COR-L47 (cell line): Measurements from ENCODE around the gene PSMD5.
"Not testable (repeated sequence)": the region's sequence is repeated elsewhere in the genome, so short reads cannot be mapped to it uniquely, and the experiment has no call there.

Experiments used
- DNase-seq: peaks from one replicate; lab custom pipeline; 2025; lab: John Stamatoyannopoulos, UW

PSMD5 gene

DNA sequence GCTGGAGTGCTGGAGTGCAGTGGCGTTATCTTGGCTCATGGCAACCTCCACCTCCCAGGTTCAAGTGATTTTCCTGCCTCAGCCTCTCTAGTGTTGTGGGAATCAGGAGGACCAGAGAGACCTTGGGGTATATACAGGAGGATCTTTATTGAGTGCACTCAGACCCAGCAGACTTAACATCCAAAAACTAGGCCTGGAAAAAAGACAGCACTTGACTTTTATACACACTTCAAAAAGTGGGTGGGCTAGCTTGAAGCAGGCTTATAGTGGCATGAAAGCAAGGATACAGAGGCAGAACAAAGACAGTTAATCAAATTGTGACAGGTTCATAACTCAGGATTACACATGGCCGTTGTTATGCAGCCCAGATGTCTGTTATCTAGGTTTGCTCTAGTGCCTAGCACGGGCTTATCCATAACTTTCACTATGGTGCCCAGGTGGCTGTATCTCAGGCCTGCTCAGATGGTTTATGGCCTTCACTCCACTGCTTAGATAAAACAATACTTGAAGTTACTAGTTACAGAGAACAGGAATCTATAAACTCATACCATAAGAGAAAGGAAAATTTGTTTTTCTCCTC lies 37.8 kb downstream of the PSMD5 start:
- not testable (repeated sequence) for DNase-seq

DNA sequence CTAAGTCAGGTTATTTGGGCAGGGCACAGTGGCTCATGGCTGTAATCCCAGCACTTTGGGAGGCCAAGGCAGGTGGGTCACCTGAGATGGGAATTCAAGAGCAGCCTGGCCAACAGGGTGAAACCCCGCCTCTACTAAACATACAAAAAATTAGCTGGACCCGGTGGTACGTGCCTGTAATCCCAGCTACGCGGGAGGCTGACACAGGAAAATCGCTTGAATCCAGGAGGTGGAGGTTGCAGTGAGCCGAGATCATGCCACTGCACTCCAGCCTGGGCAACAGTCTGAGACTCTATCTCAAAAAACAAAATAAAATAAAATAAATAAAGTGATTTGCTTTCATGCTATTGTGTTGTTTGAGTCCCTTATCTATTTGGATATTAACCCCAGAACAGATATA lies 41.3 kb downstream of the PSMD5 start:
- DNase-seq = no peak

DNA sequence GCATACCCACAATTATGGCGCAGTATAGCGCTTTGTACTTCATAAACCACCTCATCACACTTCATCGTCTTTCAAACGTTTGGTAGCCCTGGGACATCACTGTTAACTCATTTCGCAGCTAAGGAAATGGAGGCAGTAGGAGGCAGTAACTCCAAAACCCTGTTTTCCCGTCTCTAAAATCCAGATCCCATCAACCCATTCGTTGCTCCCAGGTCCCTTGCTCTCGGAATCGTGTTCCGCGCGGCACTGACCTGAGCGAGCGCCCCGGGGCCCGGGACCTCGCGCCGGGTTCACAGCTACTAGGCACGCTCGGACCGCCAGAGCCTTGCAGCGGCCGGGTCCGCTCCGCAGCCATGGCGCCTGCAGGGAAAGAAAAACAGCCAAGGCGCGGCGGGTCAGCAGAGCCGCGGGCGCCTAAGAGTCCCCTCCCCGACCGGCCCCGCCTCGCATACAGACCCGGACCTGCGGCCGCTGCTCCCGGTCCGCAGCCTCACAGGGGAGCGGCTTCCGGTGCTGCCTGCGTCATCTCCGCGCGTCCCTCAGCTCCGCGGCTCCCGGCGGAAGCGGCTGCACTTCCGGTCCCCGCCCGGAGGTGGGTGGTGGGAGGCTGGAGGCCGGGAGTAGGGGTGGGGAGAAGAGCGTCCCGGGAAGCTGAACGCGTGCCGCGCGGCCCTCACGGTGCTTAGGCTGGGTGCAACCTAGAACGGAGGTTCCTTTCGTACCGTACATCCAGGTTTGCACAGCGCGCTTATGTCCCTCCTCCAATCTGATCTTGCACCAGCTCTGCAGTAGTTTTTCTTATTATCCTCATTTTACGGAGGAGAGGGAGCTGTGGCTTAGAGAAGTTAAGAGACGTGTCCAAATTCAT lies 49.6 kb downstream of the PSMD5 start, which contains the start of gene FBXW2:
Gene FBXW2, minus strand, starts transcription at position 519 of the 868 bp plus-strand sequence. CDS start 5,158 bp downstream, outside the sequence.
- peak; percentile 85 for DNase-seq

DNA sequence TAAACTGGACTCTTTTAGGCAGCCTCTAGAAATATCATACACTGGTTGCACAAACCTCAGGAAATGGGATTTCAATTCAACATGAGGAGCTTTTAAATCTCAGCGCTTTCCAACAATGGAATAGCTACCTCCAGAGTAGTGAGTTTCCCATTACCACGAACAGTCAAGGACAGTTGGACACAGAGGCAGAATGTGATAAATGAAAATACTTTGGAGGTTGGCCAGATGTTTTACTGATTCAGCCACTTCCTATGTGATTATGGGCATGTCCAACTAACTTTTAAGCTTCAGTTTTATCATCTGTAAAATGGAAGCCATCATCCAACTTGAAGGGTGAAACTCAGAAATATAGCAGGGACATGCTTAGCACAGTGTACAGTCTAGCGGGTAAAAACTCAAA lies 51.6 kb downstream of the PSMD5 start:
- no peak for DNase-seq

DNA sequence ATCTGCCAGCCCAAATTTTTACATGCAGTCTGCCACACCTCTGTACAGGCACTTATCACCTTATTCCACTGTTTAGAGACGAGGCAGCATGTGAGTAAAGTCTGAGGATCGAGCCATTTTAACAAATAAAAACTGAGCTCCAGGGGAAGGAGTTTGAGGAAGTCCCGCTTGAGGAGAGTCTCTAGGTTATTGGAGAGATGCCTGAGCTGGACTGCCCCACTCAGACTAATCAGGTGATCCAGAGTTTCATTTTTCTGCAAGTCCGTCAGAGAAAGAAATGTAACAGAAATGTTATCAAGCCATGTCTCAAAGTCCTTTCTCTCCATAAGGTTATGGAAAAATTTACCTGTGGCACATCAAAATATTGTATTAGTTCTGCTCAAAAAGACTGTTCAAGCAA lies 54.8 kb downstream of the PSMD5 start:
- DNase-seq = no peak

DNA sequence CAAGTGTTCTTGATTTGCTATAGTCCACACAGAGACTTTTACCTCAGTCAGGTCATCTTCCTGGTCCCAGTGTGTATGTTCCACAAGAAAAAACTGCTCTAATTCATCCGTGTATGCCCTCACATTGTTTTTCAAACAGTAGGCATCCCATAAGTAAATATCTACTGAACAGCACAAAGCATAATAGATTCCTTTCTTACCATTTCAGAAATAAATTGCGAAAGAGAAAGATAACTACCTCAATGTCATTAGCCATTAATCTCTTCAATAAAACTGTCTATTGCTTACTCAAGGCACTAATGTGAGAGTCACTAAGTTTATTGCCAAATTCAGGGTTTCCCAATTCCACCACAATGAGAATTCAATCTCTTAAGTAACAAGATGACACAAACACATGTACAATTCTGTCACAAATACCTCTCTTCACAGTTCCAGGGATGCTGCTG lies 59.1 kb downstream of the PSMD5 start:
- no peak for DNase-seq

DNA sequence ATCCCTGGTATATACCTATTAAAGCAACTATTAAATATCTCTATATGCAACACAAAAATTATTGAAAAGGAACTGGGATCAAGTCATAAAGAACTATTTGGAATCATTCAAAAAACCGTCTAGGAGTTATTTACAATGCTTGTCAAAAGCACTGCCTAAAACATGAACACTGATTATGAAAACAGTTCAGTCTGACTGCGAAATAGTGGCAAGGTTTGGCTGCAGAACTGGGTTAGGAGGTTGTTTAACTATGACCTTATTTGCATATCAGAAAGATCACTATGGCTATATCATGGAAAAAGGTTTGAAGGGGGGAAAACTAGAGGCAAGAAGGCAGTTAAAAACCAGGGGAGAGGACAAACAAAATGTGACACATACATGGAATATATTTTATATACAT lies 61.5 kb downstream of the PSMD5 start:
- no peak for DNase-seq

DNA sequence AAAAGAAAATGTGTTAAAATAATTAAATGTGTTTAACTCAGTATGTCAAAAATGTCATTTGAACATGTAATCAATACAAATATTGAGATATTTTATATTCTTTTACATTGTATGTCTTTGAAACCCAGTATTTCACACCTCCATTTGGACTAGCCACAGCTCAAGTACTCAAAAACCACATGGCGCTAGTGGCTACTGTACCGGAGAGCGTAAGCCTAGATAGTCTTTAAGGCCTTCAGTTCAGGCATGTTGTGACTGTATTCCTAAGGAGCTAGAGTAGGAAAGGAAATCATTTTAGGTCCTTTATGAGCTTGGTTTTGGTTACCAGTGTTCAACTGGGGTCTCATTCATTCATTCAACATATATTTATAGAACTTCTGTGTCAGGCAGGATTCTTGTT lies 62.4 kb downstream of the PSMD5 start:
- no peak for DNase-seq

DNA sequence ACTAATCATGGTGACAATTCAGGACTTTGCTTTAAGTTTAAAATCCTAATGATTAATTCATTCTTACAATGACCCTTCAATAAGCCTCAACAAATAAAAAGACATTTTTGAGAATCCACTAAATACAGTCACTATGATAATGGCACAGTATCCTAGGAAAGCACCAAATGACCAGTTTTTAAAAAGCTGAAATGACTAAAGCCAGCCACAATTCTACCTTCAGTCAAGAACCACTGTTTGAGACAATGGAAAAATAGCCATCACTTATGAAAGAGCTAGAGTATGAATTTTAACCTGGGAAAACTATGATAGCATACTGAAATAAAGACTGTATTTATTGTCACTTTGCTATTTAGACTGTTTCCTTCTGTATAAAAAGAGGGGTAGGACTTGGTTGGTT lies 63.5 kb downstream of the PSMD5 start:
- no peak for DNase-seq

DNA sequence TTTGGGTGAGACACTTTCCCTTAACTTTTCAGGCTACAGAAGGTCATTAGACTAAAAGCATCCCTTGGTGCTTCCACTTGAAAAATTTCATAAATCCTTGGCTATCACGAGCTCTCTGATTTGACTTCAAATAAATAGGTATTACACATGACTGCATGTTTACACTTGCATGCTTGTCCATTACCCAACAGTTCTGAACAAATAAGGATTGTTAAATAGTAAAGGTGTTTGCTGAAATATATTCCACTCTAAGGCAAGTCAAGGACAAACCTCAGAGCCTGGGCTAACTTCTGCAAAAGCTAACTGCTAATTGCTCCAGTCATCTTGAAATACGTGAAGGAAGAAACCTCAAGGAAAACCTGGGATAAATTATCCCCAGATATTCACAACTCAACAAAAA lies 64.0 kb downstream of the PSMD5 start:
- no peak for DNase-seq

DNA sequence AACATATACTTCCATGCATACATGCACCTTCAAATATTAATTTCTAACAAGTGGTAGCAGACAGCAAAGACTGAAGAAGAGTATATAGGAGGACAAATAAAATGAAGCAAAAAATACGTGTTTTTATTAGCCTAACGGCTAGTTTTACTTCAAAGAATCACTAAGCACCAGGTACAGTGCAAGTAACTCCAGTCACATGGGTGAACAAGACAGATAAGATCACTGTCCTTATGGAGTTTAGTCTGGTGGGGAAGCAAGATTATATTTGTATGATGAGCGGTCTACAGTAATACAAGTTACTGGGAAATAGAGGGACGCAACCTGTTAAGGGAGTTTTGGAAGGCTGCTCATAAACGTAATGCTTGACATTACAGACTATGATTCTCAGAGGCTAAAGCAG lies 65.5 kb downstream of the PSMD5 start:
- no peak for DNase-seq

DNA sequence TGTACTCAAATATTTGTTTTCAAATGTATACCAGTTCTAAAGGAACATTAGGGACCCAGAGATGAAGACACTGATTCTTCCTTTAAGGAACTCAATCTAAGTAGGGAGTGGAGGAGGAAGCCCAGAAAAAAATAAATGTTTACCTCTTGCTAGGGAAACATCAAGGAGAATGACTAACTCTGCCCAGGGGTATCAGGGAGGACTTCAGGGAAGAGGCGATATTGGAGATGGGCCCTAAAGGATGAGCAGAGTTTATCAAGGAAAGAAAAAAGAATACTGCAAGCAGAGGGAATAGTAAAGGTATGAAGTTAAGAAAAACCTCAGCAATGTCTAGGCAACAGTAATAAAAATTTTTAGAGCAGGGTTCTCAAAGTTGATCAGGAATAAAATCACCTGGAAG lies 65.9 kb downstream of the PSMD5 start:
- DNase-seq = no peak

DNA sequence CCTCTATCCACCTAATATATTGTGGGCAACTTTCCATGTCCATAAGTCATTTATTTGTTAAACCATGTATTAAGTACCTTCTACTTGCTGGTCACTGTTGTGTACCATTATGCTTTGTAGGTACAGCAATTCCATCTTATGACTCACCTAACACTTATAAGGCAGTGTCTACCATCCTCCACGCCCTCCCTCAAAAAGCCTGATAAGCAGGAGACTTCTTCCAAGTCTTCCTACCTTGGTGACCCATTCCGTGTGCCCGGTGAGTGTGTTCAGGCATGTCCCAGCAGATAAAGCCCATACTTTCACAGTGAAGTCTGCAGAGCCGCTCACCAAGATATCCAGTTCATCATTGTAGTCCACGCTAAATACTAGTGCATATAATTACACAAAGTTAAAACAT lies 66.9 kb downstream of the PSMD5 start:
- no peak for DNase-seq

DNA sequence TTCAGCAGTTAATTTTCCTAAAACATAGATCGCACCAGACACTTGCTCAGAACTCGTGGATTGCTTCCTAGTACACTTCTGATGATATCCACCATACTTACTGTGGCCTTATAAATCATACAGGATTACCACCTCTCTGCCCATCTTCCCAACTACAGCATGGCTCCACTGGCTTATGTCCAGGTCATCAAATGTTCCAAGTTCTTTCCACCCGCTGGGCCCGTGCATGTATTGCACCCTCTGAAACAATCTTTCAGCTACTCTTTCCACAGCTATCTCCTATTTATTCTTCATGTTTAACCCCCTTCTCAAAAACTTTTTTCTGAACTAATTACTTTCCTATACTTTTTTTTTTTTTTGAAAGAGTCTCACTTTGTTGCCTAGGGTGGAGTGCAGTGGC lies 68.0 kb downstream of the PSMD5 start:
- DNase-seq = no peak

DNA sequence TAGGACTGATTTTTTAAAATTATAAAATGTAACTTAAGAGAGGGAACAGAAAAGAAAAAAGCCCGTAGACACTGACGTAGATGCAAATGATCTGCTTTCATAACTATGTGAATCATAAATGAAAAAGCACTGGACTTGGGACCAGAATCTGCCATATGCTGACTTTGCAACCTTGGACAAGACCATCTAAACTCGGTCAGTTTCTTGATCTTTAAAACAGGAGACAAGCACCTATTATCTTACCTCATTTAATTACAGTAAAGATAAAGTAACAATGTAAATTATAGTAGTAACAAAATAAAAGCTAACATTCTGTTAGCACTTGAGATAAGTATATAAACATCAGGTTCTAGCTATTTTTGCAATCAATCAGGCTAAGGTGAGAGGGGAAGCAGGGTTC lies 69.5 kb downstream of the PSMD5 start:
- no peak for DNase-seq

DNA sequence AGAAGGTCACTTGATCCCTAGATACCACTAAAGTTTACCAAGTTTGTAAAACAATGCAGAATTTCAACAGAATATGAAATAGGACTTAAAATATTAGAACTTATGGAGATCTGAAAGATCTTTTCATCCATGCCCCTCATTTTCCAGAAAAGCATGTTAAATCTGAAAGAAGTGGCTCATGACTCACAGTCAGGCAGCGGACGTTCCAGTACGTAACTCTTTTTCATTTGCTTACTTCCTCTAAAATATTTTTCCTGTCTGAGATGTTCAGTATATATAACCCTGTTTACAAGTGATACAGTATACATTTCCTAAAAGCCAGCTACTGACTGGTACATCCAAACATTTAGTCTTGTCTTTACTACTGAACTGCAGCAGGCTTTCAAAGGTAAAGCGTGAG lies 71.8 kb downstream of the PSMD5 start:
- DNase-seq = no peak

DNA sequence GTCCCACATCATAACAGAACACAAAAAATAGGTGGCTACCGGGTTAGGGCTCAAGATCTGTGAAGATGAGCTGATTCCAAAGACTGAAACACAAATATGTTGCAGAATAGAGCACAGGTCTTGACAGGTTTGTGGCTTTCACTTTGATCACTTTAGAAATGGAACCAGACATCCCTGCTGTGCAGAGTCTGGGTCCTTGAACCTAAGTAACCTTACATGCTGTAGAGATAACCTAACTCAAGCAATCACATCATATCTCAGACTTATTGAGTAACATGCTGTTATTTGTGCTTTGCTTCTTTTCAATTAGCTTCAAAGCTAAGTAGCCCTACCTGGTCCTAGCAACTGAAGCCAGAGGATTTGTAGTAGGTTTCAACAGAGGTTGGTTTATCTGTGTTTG lies 73.8 kb downstream of the PSMD5 start:
- DNase-seq = no peak

DNA sequence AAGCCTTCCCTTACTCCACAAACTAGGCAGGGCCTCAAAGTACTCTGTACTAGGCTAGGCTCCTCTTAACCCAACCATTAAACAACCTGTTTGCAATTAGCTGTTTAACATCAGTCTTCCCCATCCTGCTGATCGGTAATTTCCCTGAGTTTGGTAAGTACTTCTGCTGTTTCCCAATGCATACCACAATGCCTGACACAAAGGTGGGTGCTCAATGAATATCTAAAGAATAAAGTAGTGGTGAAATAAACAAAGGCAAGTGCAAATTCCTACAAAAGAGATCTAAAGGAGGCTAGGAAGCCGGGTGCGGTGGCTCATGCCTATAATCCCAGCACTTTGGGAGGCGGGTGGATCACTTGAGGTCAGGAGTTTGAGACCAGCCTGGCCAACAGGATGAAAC lies 74.5 kb downstream of the PSMD5 start:
- no peak for DNase-seq

DNA sequence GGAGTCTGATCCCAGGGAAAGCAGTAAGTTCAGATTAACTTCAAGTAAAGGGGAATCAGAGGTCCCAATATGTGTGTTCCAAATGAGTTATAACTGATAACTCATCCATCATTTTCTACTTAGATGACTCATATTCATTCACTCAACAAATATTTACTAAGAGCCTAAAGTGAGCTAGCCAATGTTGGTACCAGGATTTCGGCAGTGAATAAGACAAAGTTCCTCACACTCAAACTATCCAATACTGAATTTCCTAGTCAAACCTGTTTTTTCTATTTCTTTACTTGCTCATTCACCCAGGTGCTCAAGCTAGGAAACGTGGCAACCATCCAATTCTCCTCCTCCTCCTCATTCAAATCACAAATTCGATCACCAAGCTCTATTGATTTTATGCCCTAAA lies 75.3 kb downstream of the PSMD5 start:
- DNase-seq = no peak
